Liver (tissue), 9 donors: ENCODE results near the gene CXCL16. TPM values are rescaled to one million over a fixed set of nuclear protein-coding genes. Genes with fewer than 3 reads are reported as not detected.

ENCODE experiments used
- DNase-seq: peaks from one replicate; pipeline ENCODE4 v3.0.0-alpha.2; 2017; ENCODE audit warnings: low spot score
- H3K27ac ChIP-seq, 2 donors: one replicate each; pipeline ENCODE4 v1.7.0; 2013; ENCODE audit warnings: inconsistent platforms in 2 of 2, low read length in 2 of 2, control low read depth in 1 of 2, low read depth in 1 of 2, mild to moderate bottlenecking in 1 of 2
- H3K27me3 ChIP-seq, 4 donors: one replicate each; pipeline versions ENCODE4 v1.6.1 to v1.7.0; 2013; ENCODE audit warnings: low read length in 3 of 4, inconsistent platforms in 1 of 4, mild to moderate bottlenecking in 1 of 4, moderate library complexity in 1 of 4; ENCODE audit not compliant: control insufficient read depth in 4 of 4, insufficient read depth in 4 of 4
- H3K36me3 ChIP-seq, 4 donors: one replicate each; pipeline versions ENCODE4 v1.6.1 to v1.7.0; 2013; ENCODE audit warnings: low read length in 3 of 4, mild to moderate bottlenecking in 3 of 4, low read depth in 1 of 4, moderate library complexity in 1 of 4; ENCODE audit not compliant: control insufficient read depth in 4 of 4, insufficient read depth in 3 of 4
- H3K4me1 ChIP-seq, 4 donors: one replicate each; pipeline versions ENCODE4 v1.6.1 to v1.7.0; 2013; ENCODE audit warnings: low read length in 3 of 4, mild to moderate bottlenecking in 3 of 4, moderate library complexity in 1 of 4; ENCODE audit not compliant: control insufficient read depth in 4 of 4, insufficient read depth in 4 of 4
- H3K4me3 ChIP-seq, 3 donors: one replicate each; pipeline versions ENCODE4 v1.6.1 to v1.7.0; 2013; ENCODE audit warnings: low read length in 3 of 3, control low read depth in 1 of 3, low read depth in 1 of 3, mild to moderate bottlenecking in 1 of 3
- H3K9ac ChIP-seq, 2 donors: one replicate each; pipeline ENCODE4 v1.7.0; 2013; ENCODE audit warnings: low read length in 2 of 2, mild to moderate bottlenecking in 2 of 2, moderate library complexity in 2 of 2, control low read depth in 1 of 2, low read depth in 1 of 2
- H3K9me3 ChIP-seq, 4 donors: one replicate each; pipeline versions ENCODE4 v1.6.1 to v1.7.0; 2013; ENCODE audit warnings: low read length in 3 of 4; ENCODE audit not compliant: control insufficient read depth in 4 of 4
- EGR1 ChIP-seq, 2 donors: IDR thresholded peaks; 2 replicates each; pipeline ENCODE4 v1.6.1; 2016 to 2018; ENCODE audit warnings: antibody characterized with exemption in 2 of 2, low read depth in 2 of 2
- FOXA2 ChIP-seq: IDR thresholded peaks from 2 replicates; pipeline ENCODE4 v1.6.1; 2016; ENCODE audit warnings: antibody characterized with exemption
- GABPA ChIP-seq, 2 donors: IDR thresholded peaks in 1 of 2; conservative IDR thresholded peaks in 1 of 2; 2 replicates each; pipeline ENCODE4 v1.6.1; 2016; ENCODE audit warnings: antibody characterized with exemption in 2 of 2, mild to moderate bottlenecking in 1 of 2, moderate library complexity in 1 of 2
- HNF4A ChIP-seq, 2 donors: conservative IDR thresholded peaks; 2 replicates each; pipeline ENCODE4 v1.6.1; 2016; ENCODE audit warnings: antibody characterized with exemption in 2 of 2, mild to moderate bottlenecking in 2 of 2
- HNF4G ChIP-seq: IDR thresholded peaks from 2 replicates; pipeline ENCODE4 v1.6.1; 2016; ENCODE audit warnings: antibody characterized with exemption
- JUND ChIP-seq, 2 donors: IDR thresholded peaks; 2 replicates each; pipeline ENCODE4 v1.6.1; 2016; ENCODE audit warnings: antibody characterized with exemption in 2 of 2
- NR2F2 ChIP-seq: IDR thresholded peaks from 2 replicates; pipeline ENCODE4 v1.6.1; 2016; ENCODE audit warnings: antibody characterized with exemption
- RAD21 ChIP-seq, 2 donors: IDR thresholded peaks; 2 replicates each; pipeline ENCODE4 v1.6.1; 2016; ENCODE audit warnings: antibody characterized with exemption in 2 of 2, mild to moderate bottlenecking in 2 of 2
- RXRA ChIP-seq, 2 donors: IDR thresholded peaks; 2 replicates each; pipeline ENCODE4 v1.6.1; 2017 to 2018; ENCODE audit warnings: antibody characterized with exemption in 2 of 2, mild to moderate bottlenecking in 1 of 2
- SP1 ChIP-seq: IDR thresholded peaks from 2 replicates; pipeline ENCODE4 v1.6.1; 2018; ENCODE audit warnings: antibody characterized with exemption, mild to moderate bottlenecking
- TAF1 ChIP-seq: conservative IDR thresholded peaks from 2 replicates; pipeline ENCODE4 v1.6.1; 2016; ENCODE audit warnings: antibody characterized with exemption, mild to moderate bottlenecking
- YY1 ChIP-seq: IDR thresholded peaks from 2 replicates; pipeline ENCODE4 v1.6.1; 2016; ENCODE audit warnings: antibody characterized with exemption, mild to moderate bottlenecking
- WGBS: extraction: QIAGEN DNeasy Blood & Tissue Kit; methylation state at CpG from one replicate; pipeline ENCODE4 v1.1.7; 2013; 5-methylcytosine and 5-hydroxymethylcytosine counted together
- polyA plus RNA-seq, 2 donors: library from polyadenylated mRNA; stranded (reverse) in 1 of 2; unstranded in 1 of 2; fragments of 200-250 nt in 1 of 2; fragments of >200 nt in 1 of 2; fragmentation: Nextera tagmentation in 1 of 2; extraction: Ambion mirVana in 1 of 2; gene quantifications; one replicate each; pipeline versions ENCODE4 v1.2.1 to v1.2.3, GENCODE V29; 2013 to 2015
- total RNA-seq, 2 donors: library from RNA; depleted of rRNA; stranded (reverse); fragments of >200 nt; gene quantifications; one replicate each; pipeline ENCODE4 v1.2.3, GENCODE V29; 2014
- TF ChIP-seq, protein P1 (sequence below): fragments of 150-350 bp; IDR thresholded peaks from 2 replicates; pipeline ENCODE4 v1.5.1; 2017; ENCODE audit warnings: improper control_type of control experiment, low read depth, low read length; ENCODE audit not compliant: missing input control
- TF ChIP-seq, protein P2 (sequence below): IDR thresholded peaks from 2 replicates; pipeline ENCODE4 v1.6.1; 2016; ENCODE audit warnings: antibody characterized with exemption, mild to moderate bottlenecking
- TF ChIP-seq, protein P3 (sequence below): IDR thresholded peaks from 2 replicates; pipeline ENCODE4 v1.6.1; 2016; ENCODE audit warnings: antibody characterized with exemption
- TF ChIP-seq, protein P4 (sequence below): IDR thresholded peaks from 2 replicates; pipeline ENCODE4 v1.6.1; 2016; ENCODE audit warnings: antibody characterized with exemption
- TF ChIP-seq, protein P5 (sequence below): IDR thresholded peaks from 2 replicates; pipeline ENCODE4 v1.6.1; 2016; ENCODE audit warnings: antibody characterized with exemption
- donor health status: healthy.
- donor health status: healthy.
- donor health status: healthy.
- donor health status: healthy.
- donor health status: healthy.

Gene CXCL16
- total and polyA plus RNA-seq, 4 donors: 10.7 to 41.1 (median 16.1) TPM

DNA sequence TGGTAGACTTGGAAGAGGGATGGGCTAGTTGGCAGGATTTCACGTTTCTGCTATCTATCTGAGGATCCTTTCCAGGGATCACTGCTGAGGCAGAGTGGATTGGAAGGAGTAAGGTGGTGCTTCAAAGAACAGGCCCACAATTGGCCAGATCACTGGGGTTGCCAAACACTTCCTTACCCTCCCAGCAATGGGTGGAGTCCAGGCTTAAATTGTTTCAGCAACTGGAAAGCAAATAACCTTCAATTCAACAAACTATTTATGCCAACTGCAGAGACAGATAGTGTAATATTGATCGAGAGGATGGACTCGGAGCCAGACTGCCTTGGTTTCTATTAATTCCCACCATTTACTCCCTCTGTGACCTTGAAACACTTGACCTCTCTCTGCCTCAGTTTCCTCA is 27.2 kb downstream of the CXCL16 start:
- 23% methylated on average over 3 of the region's 3 CpGs for WGBS
- Histone ChIP-seq H3K9ac (peak overlapping the region in 1 of 2 donors; percentile 8), H3K36me3 (peaks cover 0 to 7% (median 2%) of the 10 kb centered on the region in 4 donors), H3K4me1 (peaks cover 15 to 37% (median 27%) of the 10 kb centered on the region in 4 donors), H3K4me3 (no peak overlapping the region), H3K27ac (peak overlapping the region; percentile 89 to 95), H3K9me3 (no peaks in the 10 kb centered on the region), H3K27me3 (no peaks in the 10 kb centered on the region)
- TF ChIP-seq GABPA (IDR thresholded peaks at IDR 0.05 in 1 of 2, conservative IDR thresholded peaks at IDR 0.05 in 1 of 2) (no peak), FOXA2 (peak; percentile 28), RXRA (IDR thresholded peaks at IDR 0.05) (peak; percentile 66 to 74), SP1 (peak; percentile 70), HNF4G (peak; percentile 28), RAD21 (IDR thresholded peaks at IDR 0.05) (peak in 1 of 2 donors; percentile 56), EGR1 (IDR thresholded peaks at IDR 0.05; ENCODE audit: low read depth in 2 of 2) (no peak), HNF4A (conservative IDR thresholded peaks at IDR 0.05) (peak; percentile 58 to 73)
- TF ChIP-seq, protein P1, sequence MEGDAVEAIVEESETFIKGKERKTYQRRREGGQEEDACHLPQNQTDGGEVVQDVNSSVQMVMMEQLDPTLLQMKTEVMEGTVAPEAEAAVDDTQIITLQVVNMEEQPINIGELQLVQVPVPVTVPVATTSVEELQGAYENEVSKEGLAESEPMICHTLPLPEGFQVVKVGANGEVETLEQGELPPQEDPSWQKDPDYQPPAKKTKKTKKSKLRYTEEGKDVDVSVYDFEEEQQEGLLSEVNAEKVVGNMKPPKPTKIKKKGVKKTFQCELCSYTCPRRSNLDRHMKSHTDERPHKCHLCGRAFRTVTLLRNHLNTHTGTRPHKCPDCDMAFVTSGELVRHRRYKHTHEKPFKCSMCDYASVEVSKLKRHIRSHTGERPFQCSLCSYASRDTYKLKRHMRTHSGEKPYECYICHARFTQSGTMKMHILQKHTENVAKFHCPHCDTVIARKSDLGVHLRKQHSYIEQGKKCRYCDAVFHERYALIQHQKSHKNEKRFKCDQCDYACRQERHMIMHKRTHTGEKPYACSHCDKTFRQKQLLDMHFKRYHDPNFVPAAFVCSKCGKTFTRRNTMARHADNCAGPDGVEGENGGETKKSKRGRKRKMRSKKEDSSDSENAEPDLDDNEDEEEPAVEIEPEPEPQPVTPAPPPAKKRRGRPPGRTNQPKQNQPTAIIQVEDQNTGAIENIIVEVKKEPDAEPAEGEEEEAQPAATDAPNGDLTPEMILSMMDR: no peak
- TF ChIP-seq, protein P2, sequence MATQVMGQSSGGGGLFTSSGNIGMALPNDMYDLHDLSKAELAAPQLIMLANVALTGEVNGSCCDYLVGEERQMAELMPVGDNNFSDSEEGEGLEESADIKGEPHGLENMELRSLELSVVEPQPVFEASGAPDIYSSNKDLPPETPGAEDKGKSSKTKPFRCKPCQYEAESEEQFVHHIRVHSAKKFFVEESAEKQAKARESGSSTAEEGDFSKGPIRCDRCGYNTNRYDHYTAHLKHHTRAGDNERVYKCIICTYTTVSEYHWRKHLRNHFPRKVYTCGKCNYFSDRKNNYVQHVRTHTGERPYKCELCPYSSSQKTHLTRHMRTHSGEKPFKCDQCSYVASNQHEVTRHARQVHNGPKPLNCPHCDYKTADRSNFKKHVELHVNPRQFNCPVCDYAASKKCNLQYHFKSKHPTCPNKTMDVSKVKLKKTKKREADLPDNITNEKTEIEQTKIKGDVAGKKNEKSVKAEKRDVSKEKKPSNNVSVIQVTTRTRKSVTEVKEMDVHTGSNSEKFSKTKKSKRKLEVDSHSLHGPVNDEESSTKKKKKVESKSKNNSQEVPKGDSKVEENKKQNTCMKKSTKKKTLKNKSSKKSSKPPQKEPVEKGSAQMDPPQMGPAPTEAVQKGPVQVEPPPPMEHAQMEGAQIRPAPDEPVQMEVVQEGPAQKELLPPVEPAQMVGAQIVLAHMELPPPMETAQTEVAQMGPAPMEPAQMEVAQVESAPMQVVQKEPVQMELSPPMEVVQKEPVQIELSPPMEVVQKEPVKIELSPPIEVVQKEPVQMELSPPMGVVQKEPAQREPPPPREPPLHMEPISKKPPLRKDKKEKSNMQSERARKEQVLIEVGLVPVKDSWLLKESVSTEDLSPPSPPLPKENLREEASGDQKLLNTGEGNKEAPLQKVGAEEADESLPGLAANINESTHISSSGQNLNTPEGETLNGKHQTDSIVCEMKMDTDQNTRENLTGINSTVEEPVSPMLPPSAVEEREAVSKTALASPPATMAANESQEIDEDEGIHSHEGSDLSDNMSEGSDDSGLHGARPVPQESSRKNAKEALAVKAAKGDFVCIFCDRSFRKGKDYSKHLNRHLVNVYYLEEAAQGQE: peak; percentile 97
- no peak for DNase-seq

DNA sequence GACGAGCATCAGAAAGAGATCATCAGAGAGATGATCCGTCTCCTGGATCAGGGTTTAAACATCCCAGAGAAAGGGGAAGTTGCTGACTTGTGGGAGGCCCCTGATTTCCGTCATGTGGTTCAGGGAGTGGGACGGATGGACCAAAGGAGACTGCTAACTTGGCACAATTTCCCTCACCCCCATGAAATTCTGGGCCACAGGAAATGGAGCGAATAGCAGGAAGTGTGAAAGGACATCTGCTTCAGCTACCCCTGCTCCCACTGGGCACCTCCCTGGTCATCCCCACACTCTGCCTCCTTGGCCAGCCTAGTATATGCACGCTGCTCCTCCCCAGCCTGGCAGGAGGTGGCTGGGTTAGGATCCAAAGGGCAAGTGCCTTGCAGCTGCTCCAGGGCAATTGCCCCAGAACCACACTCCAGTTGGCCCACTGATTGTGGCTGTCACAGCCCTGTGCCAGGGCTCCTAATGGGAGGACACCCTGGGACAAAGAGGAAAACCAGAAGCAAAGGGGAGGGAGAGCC is 28.0 kb downstream of the CXCL16 start:
- no peak for DNase-seq
- peaks cover 0 to 4% (median 0%) of the 10 kb centered on the region in 4 donors for H3K36me3 ChIP-seq
- no peaks in the 10 kb centered on the region for H3K27me3 ChIP-seq
- H3K9ac ChIP-seq: peak overlapping the region in 1 of 2 donors; percentile 82
- 17% methylated on average over 6 of the region's 6 CpGs for WGBS
- H3K4me3 ChIP-seq: peak overlapping the region; percentile 1 to 66 (median 46)
- peak overlapping the region; percentile 89 to 95 for H3K27ac ChIP-seq
- no peaks in the 10 kb centered on the region for H3K9me3 ChIP-seq
- H3K4me1 ChIP-seq: peaks cover 15 to 37% (median 27%) of the 10 kb centered on the region in 4 donors
- TF ChIP-seq NR2F2 (peak; percentile 8), EGR1 (IDR thresholded peaks at IDR 0.05; ENCODE audit: low read depth in 2 of 2) (peak; percentile 18 to 42), RXRA (IDR thresholded peaks at IDR 0.05) (peak; percentile 74 to 83), HNF4G (peak; percentile 81), HNF4A (conservative IDR thresholded peaks at IDR 0.05) (peak; percentile 90), YY1 (peak; percentile 34), TAF1 (peak; percentile 45), GABPA (IDR thresholded peaks at IDR 0.05 in 1 of 2, conservative IDR thresholded peaks at IDR 0.05 in 1 of 2) (no peak), JUND (IDR thresholded peaks at IDR 0.05) (peak; percentile 4 to 48), SP1 (peak; percentile 91)
- TF ChIP-seq, protein P3, sequence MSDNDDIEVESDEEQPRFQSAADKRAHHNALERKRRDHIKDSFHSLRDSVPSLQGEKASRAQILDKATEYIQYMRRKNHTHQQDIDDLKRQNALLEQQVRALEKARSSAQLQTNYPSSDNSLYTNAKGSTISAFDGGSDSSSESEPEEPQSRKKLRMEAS: peak; percentile 56
- TF ChIP-seq, protein P4, sequence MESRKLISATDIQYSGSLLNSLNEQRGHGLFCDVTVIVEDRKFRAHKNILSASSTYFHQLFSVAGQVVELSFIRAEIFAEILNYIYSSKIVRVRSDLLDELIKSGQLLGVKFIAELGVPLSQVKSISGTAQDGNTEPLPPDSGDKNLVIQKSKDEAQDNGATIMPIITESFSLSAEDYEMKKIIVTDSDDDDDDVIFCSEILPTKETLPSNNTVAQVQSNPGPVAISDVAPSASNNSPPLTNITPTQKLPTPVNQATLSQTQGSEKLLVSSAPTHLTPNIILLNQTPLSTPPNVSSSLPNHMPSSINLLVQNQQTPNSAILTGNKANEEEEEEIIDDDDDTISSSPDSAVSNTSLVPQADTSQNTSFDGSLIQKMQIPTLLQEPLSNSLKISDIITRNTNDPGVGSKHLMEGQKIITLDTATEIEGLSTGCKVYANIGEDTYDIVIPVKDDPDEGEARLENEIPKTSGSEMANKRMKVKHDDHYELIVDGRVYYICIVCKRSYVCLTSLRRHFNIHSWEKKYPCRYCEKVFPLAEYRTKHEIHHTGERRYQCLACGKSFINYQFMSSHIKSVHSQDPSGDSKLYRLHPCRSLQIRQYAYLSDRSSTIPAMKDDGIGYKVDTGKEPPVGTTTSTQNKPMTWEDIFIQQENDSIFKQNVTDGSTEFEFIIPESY: peak; percentile 19
- TF ChIP-seq, protein P2: peak; percentile 77
- TF ChIP-seq, protein P5, sequence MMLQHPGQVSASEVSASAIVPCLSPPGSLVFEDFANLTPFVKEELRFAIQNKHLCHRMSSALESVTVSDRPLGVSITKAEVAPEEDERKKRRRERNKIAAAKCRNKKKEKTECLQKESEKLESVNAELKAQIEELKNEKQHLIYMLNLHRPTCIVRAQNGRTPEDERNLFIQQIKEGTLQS: no peak
- TF ChIP-seq, protein P1: no peak
